ENCODE results near the gene TAGAP. TPM values are rescaled to one million over a fixed set of nuclear protein-coding genes. Genes with fewer than 3 reads are reported as not detected.

Gene TAGAP
- total and polyA plus RNA-seq, 4 donors = 0.56 to 2.0 (median 1.1) TPM

DNA sequence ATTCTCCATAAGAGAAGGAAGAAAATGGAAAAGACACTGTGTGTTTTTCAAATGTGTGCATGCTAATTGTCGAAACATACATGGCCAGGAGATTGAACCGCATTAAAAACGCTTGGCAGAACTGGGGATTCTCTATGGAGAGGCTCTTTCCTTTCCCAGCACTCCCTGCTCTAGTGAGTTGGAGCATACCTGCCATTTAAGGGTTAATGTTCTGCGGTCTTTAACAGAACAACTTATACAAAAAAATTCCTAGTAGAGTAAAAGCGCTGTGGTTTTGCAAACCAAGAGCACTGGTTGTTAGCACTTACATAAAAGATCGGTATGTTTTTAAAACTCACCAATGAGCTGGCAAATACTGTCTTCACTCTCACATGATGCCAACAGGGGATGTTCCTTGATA is 1.5 kb downstream of the TAGAP start:
- 58% methylated on average over 6 of the region's 6 CpGs for WGBS

More for the DNA sequence above, 1.5 kb downstream of the TAGAP start:
- Histone ChIP-seq H3K27ac (ENCODE audit: low read depth in 1 of 2, low read length in 2 of 2) (peak overlapping the region in 1 of 2 donors; percentile 4), H3K9me3 (ENCODE audit: control insufficient read depth in 4 of 4, low read length in 3 of 4) (no peaks in the 10 kb centered on the region), H3K4me1 (ENCODE audit: control insufficient read depth in 4 of 4, insufficient read depth in 4 of 4, low read length in 3 of 4) (peaks cover 0 to 8% (median 5%) of the 10 kb centered on the region in 4 donors), H3K27me3 (ENCODE audit: control insufficient read depth in 4 of 4, insufficient read depth in 4 of 4, low read length in 3 of 4) (no peaks in the 10 kb centered on the region), H3K36me3 (ENCODE audit: control insufficient read depth in 4 of 4, insufficient read depth in 3 of 4, low read depth in 1 of 4, low read length in 3 of 4) (no peaks in the 10 kb centered on the region), H3K9ac (ENCODE audit: low read depth in 1 of 2, low read length in 2 of 2) (peak overlapping the region in 1 of 2 donors; percentile 72), H3K4me3 (ENCODE audit: low read depth in 1 of 3, low read length in 3 of 3) (peak overlapping the region in 2 of 3 donors; percentile 6 to 18)
- DNase-seq (ENCODE audit: low spot score) = no peak
- TF ChIP-seq, protein P1, sequence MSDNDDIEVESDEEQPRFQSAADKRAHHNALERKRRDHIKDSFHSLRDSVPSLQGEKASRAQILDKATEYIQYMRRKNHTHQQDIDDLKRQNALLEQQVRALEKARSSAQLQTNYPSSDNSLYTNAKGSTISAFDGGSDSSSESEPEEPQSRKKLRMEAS (IDR thresholded peaks at IDR 0.05) = no peak
- TF ChIP-seq GABPA (IDR thresholded peaks at IDR 0.05 in 1 of 2, conservative IDR thresholded peaks at IDR 0.05 in 1 of 2) (no peak), JUND (IDR thresholded peaks at IDR 0.05) (no peak), FOXA2 (IDR thresholded peaks at IDR 0.05) (no peak), NR2F2 (IDR thresholded peaks at IDR 0.05) (no peak), FOXA1 (IDR thresholded peaks at IDR 0.05) (no peak), RAD21 (IDR thresholded peaks at IDR 0.05) (no peak), RXRA (IDR thresholded peaks at IDR 0.05) (no peak), HNF4A (conservative IDR thresholded peaks at IDR 0.05) (no peak), SP1 (IDR thresholded peaks at IDR 0.05) (no peak), TAF1 (conservative IDR thresholded peaks at IDR 0.05) (no peak), YY1 (IDR thresholded peaks at IDR 0.05) (no peak), HNF4G (IDR thresholded peaks at IDR 0.05) (no peak), EGR1 (IDR thresholded peaks at IDR 0.05; ENCODE audit: low read depth in 2 of 2) (no peak)
- TF ChIP-seq, protein P2, sequence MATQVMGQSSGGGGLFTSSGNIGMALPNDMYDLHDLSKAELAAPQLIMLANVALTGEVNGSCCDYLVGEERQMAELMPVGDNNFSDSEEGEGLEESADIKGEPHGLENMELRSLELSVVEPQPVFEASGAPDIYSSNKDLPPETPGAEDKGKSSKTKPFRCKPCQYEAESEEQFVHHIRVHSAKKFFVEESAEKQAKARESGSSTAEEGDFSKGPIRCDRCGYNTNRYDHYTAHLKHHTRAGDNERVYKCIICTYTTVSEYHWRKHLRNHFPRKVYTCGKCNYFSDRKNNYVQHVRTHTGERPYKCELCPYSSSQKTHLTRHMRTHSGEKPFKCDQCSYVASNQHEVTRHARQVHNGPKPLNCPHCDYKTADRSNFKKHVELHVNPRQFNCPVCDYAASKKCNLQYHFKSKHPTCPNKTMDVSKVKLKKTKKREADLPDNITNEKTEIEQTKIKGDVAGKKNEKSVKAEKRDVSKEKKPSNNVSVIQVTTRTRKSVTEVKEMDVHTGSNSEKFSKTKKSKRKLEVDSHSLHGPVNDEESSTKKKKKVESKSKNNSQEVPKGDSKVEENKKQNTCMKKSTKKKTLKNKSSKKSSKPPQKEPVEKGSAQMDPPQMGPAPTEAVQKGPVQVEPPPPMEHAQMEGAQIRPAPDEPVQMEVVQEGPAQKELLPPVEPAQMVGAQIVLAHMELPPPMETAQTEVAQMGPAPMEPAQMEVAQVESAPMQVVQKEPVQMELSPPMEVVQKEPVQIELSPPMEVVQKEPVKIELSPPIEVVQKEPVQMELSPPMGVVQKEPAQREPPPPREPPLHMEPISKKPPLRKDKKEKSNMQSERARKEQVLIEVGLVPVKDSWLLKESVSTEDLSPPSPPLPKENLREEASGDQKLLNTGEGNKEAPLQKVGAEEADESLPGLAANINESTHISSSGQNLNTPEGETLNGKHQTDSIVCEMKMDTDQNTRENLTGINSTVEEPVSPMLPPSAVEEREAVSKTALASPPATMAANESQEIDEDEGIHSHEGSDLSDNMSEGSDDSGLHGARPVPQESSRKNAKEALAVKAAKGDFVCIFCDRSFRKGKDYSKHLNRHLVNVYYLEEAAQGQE (IDR thresholded peaks at IDR 0.05) = no peak
- TF ChIP-seq, protein P3, sequence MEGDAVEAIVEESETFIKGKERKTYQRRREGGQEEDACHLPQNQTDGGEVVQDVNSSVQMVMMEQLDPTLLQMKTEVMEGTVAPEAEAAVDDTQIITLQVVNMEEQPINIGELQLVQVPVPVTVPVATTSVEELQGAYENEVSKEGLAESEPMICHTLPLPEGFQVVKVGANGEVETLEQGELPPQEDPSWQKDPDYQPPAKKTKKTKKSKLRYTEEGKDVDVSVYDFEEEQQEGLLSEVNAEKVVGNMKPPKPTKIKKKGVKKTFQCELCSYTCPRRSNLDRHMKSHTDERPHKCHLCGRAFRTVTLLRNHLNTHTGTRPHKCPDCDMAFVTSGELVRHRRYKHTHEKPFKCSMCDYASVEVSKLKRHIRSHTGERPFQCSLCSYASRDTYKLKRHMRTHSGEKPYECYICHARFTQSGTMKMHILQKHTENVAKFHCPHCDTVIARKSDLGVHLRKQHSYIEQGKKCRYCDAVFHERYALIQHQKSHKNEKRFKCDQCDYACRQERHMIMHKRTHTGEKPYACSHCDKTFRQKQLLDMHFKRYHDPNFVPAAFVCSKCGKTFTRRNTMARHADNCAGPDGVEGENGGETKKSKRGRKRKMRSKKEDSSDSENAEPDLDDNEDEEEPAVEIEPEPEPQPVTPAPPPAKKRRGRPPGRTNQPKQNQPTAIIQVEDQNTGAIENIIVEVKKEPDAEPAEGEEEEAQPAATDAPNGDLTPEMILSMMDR (IDR thresholded peaks at IDR 0.05; ENCODE audit: low read depth, low read length, missing input control) = no peak
- TF ChIP-seq, protein P4, sequence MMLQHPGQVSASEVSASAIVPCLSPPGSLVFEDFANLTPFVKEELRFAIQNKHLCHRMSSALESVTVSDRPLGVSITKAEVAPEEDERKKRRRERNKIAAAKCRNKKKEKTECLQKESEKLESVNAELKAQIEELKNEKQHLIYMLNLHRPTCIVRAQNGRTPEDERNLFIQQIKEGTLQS (IDR thresholded peaks at IDR 0.05) = no peak
- TF ChIP-seq, protein P5, sequence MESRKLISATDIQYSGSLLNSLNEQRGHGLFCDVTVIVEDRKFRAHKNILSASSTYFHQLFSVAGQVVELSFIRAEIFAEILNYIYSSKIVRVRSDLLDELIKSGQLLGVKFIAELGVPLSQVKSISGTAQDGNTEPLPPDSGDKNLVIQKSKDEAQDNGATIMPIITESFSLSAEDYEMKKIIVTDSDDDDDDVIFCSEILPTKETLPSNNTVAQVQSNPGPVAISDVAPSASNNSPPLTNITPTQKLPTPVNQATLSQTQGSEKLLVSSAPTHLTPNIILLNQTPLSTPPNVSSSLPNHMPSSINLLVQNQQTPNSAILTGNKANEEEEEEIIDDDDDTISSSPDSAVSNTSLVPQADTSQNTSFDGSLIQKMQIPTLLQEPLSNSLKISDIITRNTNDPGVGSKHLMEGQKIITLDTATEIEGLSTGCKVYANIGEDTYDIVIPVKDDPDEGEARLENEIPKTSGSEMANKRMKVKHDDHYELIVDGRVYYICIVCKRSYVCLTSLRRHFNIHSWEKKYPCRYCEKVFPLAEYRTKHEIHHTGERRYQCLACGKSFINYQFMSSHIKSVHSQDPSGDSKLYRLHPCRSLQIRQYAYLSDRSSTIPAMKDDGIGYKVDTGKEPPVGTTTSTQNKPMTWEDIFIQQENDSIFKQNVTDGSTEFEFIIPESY (IDR thresholded peaks at IDR 0.05) = no peak
